Measurements from ENCODE around the gene GRAMD2A. TPM values are rescaled to one million over a fixed set of nuclear protein-coding genes. Genes with fewer than 3 reads are reported as not detected.
A peak's percentile ranks its signal among the peaks of the same experiment; 100 is the strongest.

The GRAMD2A gene
- total and polyA plus RNA-seq, 4 donors, result 4.0 to 25.2 (median 10.7) TPM

DNA sequence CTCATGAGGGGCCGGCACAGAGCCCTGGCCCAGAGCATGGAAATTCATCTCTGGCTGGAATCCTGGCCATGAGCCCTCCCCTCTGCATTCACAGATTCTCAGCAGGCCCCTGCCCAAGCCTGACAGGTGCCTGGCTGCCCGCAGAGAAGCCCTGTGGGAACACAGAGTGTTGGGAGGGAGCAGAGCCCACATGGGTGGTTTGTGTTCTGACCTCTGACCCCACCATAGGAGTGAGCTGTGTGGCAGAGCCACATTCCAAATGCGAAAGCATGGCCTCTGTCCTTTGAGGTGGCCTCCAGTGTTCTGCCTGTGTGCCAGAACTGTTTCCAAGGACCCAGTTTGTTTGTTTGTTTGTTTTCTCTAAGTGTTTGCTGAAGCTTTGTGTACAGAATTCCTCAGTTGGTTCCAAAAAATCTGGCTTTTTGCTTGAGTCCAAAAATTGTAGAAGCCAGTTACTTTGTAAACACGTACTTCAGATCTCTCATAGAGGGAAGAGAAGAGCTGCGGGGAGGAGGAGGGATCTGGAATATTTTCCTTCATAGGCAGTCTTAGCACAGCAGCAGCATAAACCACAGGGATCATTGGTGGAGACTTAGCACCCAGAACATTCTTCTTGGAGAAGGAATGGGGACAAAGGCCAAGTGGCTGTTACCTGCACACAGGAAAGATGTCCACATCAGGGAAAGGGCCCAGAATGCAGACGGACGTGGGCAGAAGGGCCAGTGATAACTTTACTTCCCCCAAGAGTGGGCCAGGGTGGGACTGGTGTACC, 36.0 kb downstream of the GRAMD2A start:
- no peaks in the 10 kb centered on the region for H3K27me3 ChIP-seq (ENCODE audit: control insufficient read depth in 3 of 3, insufficient read depth in 3 of 3, low read length in 2 of 3)
- TF ChIP-seq, protein P1, sequence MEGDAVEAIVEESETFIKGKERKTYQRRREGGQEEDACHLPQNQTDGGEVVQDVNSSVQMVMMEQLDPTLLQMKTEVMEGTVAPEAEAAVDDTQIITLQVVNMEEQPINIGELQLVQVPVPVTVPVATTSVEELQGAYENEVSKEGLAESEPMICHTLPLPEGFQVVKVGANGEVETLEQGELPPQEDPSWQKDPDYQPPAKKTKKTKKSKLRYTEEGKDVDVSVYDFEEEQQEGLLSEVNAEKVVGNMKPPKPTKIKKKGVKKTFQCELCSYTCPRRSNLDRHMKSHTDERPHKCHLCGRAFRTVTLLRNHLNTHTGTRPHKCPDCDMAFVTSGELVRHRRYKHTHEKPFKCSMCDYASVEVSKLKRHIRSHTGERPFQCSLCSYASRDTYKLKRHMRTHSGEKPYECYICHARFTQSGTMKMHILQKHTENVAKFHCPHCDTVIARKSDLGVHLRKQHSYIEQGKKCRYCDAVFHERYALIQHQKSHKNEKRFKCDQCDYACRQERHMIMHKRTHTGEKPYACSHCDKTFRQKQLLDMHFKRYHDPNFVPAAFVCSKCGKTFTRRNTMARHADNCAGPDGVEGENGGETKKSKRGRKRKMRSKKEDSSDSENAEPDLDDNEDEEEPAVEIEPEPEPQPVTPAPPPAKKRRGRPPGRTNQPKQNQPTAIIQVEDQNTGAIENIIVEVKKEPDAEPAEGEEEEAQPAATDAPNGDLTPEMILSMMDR (IDR thresholded peaks at IDR 0.05; ENCODE audit: control extremely low read depth, extremely low read depth), result no peak
- peak overlapping the region in 1 of 2 donors; percentile 62 for H3K27ac ChIP-seq (ENCODE audit: low read depth in 1 of 2, low read length in 1 of 2)
- peaks cover 0 to 24% (median 9%) of the 10 kb centered on the region in 5 donors for H3K4me1 ChIP-seq (ENCODE audit: control insufficient read depth in 5 of 5, insufficient read depth in 5 of 5, low read length in 5 of 5)
- DNase-seq (peak; percentile 66 to 91 (median 91)), ATAC-seq (ENCODE audit: insufficient read depth, low FRiP score) (no peak)
- WGBS, 2 donors, result 59 to 75% methylated on average over 7 of the region's 7 CpGs
- H3K9ac ChIP-seq (ENCODE audit: insufficient read depth in 1 of 2, low read length in 2 of 2), result no peak overlapping the region
- no peak overlapping the region for H3K4me3 ChIP-seq
- H3K9me3 ChIP-seq (ENCODE audit: control insufficient read depth in 4 of 4, insufficient read depth in 3 of 4, low read length in 3 of 4), result no peaks in the 10 kb centered on the region
- no peaks in the 10 kb centered on the region for H3K36me3 ChIP-seq (ENCODE audit: control insufficient read depth in 4 of 4, insufficient read depth in 4 of 4, low read length in 4 of 4)

DNA sequence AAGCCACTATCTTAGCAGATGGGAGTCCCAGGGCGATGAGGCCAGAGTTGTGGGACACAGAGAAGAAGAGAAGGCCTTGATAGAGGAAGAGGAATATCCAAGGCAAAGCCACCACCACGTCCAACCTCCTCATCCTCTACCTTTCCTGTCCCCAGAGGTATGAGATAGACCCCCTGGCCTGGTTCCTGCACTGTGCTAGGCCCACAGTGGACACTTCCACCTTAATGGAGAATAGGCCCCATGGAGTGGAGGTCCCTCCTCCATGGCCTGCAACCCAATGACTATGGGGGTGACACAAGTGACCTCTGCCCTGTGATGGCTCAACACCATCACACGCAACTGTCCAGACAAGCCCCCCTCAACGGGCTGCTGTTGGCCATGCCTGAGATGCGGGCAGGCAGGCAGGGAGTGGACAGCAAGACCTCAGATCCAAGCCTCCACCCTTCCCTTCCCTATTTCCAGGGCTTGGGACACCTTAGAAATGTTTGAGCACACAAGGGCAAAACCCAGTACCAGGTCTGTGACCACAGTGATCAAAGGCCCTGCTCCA, 36.8 kb downstream of the GRAMD2A start:
- no peak for ATAC-seq (ENCODE audit: insufficient read depth, low FRiP score)
- H3K4me3 ChIP-seq, result no peak overlapping the region
- TF ChIP-seq, protein P1 (IDR thresholded peaks at IDR 0.05; ENCODE audit: control extremely low read depth, extremely low read depth), result no peak
- H3K27ac ChIP-seq (ENCODE audit: low read depth in 1 of 2, low read length in 1 of 2), result peak overlapping the region in 1 of 2 donors; percentile 62
- H3K9ac ChIP-seq (ENCODE audit: insufficient read depth in 1 of 2, low read length in 2 of 2), result no peak overlapping the region
- 91 to 94% methylated on average over 5 of the region's 5 CpGs for WGBS, 2 donors
- no peaks in the 10 kb centered on the region for H3K36me3 ChIP-seq (ENCODE audit: control insufficient read depth in 4 of 4, insufficient read depth in 4 of 4, low read length in 4 of 4)
- H3K9me3 ChIP-seq (ENCODE audit: control insufficient read depth in 4 of 4, insufficient read depth in 3 of 4, low read length in 3 of 4), result no peaks in the 10 kb centered on the region
- peaks cover 0 to 23% (median 9%) of the 10 kb centered on the region in 5 donors for H3K4me1 ChIP-seq (ENCODE audit: control insufficient read depth in 5 of 5, insufficient read depth in 5 of 5, low read length in 5 of 5)
- no peaks in the 10 kb centered on the region for H3K27me3 ChIP-seq (ENCODE audit: control insufficient read depth in 3 of 3, insufficient read depth in 3 of 3, low read length in 2 of 3)
- no peak for DNase-seq

DNA sequence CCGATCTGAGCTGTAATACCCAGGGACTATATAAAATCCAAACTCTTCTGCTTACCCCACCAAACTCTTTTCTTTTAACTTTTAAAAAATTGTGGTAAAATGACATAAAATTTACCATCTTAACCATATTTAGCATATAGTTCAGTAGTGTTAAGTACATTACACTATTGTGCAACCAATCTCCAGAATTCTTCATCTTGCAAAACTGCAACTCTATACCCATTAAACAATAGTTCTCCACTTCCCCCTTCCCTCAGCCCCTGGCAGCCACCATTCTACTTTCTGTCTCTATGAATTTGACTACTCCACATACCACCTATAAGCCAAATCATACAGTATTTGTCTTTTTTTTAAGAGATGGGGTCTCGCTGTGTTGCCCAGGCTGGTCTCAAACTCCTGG, 40.7 kb downstream of the GRAMD2A start:
- Histone ChIP-seq H3K4me1 (ENCODE audit: control insufficient read depth in 5 of 5, insufficient read depth in 5 of 5, low read length in 5 of 5) (peaks cover 0 to 39% (median 13%) of the 10 kb centered on the region in 5 donors), H3K27me3 (ENCODE audit: control insufficient read depth in 3 of 3, insufficient read depth in 3 of 3, low read length in 2 of 3) (no peaks in the 10 kb centered on the region), H3K4me3 (no peak overlapping the region), H3K9me3 (ENCODE audit: control insufficient read depth in 4 of 4, insufficient read depth in 3 of 4, low read length in 3 of 4) (no peaks in the 10 kb centered on the region), H3K36me3 (ENCODE audit: control insufficient read depth in 4 of 4, insufficient read depth in 4 of 4, low read length in 4 of 4) (no peaks in the 10 kb centered on the region), H3K27ac (ENCODE audit: low read depth in 1 of 2, low read length in 1 of 2) (no peak overlapping the region), H3K9ac (ENCODE audit: insufficient read depth in 1 of 2, low read length in 2 of 2) (no peak overlapping the region)
- TF ChIP-seq, protein P1 (IDR thresholded peaks at IDR 0.05; ENCODE audit: control extremely low read depth, extremely low read depth), result no peak
- no peak for ATAC-seq (ENCODE audit: insufficient read depth, low FRiP score)
- 77 to 92% methylated on average over 2 of the region's 2 CpGs for WGBS, 2 donors
- no peak for DNase-seq

Data from lung (tissue), 12 donors.